Thymus (tissue), 11 donors: ENCODE data around the gene RPSA. TPM values are rescaled to one million over a fixed set of nuclear protein-coding genes. Genes with fewer than 3 reads are reported as not detected.

Experiments
- DNase-seq, 9 donors: peaks; one replicate each; pipeline ENCODE4 v3.0.0-alpha.2; 2013; ENCODE audit warnings: low spot score in 9 of 9, low read depth in 6 of 9, missing footprints in 1 of 9
- H3K27ac ChIP-seq, 2 donors: one replicate each; pipeline ENCODE4 v1.5.1; 2013; ENCODE audit warnings: control low read depth in 1 of 2, low read depth in 1 of 2, low read length in 1 of 2, mild to moderate bottlenecking in 1 of 2, moderate library complexity in 1 of 2
- H3K27me3 ChIP-seq, 2 donors: one replicate each; pipeline ENCODE4 v1.5.1; 2013; ENCODE audit warnings: low read length in 1 of 2; ENCODE audit not compliant: control insufficient read depth in 2 of 2, insufficient read depth in 1 of 2
- H3K36me3 ChIP-seq, 2 donors: one replicate each; pipeline ENCODE4 v1.5.1; 2013; ENCODE audit warnings: low read length in 1 of 2, mild to moderate bottlenecking in 1 of 2, moderate library complexity in 1 of 2; ENCODE audit not compliant: control insufficient read depth in 2 of 2, insufficient read depth in 2 of 2
- H3K4me1 ChIP-seq, 2 donors: one replicate each; pipeline ENCODE4 v1.5.1; 2013; ENCODE audit warnings: low read length in 2 of 2; ENCODE audit not compliant: control insufficient read depth in 2 of 2, insufficient read depth in 2 of 2
- H3K4me3 ChIP-seq, 2 donors: one replicate each; pipeline ENCODE4 v1.5.1; 2013; ENCODE audit warnings: low read length in 2 of 2, control low read depth in 1 of 2, mild to moderate bottlenecking in 1 of 2
- H3K9me3 ChIP-seq, 2 donors: one replicate each; pipeline ENCODE4 v1.5.1; 2013; ENCODE audit warnings: low read length in 1 of 2, mild to moderate bottlenecking in 1 of 2; ENCODE audit not compliant: control insufficient read depth in 2 of 2, insufficient read depth in 1 of 2
- WGBS: extraction: QIAGEN DNeasy Blood & Tissue Kit; methylation state at CpG from one replicate; pipeline ENCODE4 v1.1.7; 2013; 5-methylcytosine and 5-hydroxymethylcytosine counted together
- polyA plus RNA-seq: library from polyadenylated mRNA; stranded (reverse); fragments of 200-250 nt; gene quantifications from one replicate; pipeline ENCODE4 v1.2.3, GENCODE V29; 2013
- total RNA-seq: library from RNA; stranded (reverse); fragments of 120-200 nt; gene quantifications from one replicate; pipeline ENCODE4 v1.2.4, GENCODE V29; 2013
- donor health status: healthy.

RPSA gene
- total and polyA plus RNA-seq, 2 donors, result 1,490 to 2,152 TPM

DNA sequence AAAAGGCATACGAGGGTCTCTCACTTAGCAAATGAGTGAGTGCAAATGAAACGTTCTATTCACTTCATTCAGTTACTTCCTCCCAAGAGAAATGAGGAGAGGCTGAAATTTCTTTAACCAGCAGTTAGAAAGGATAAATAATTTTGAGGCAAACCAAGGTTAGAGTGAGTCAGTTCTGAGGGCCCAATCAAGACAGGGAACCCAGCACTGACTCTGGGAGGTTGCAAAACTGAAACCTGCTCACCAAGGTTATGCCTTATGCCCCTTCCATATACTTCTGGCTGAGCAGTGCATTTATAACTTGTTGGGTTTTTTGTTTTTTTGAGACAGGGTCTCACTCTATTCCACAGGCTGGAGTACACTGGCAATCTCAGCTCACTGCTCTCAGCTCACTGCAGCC lies 4.5 kb upstream of the RPSA start:
- no peak overlapping the region for H3K4me3 ChIP-seq
- H3K27ac ChIP-seq, result no peak overlapping the region
- no peak for DNase-seq
- no peaks in the 10 kb centered on the region for H3K27me3 ChIP-seq
- H3K9me3 ChIP-seq, result no peaks in the 10 kb centered on the region
- peaks cover 0 to 4% of the 10 kb centered on the region in 2 donors for H3K4me1 ChIP-seq
- peaks cover 13 to 28% of the 10 kb centered on the region in 2 donors for H3K36me3 ChIP-seq
- WGBS, result 89% methylated on average over 2 of the region's 2 CpGs

- Histone ChIP-seq H3K4me3 (no peak overlapping the region), H3K27ac (no peak overlapping the region), H3K27me3 (no peaks in the 10 kb centered on the region), H3K9me3 (no peaks in the 10 kb centered on the region), H3K36me3 (peaks cover 25 to 37% of the 10 kb centered on the region in 2 donors), H3K4me1 (peaks cover 7 to 23% of the 10 kb centered on the region in 2 donors)
- DNase-seq, result no peak
- 97% methylated on average over 15 of the region's 15 CpGs for WGBS
These were observed 1.4 kb upstream of the RPSA start for GRCh38 chr3:39404943-39405686.

- Histone ChIP-seq H3K9me3 (no peaks in the 10 kb centered on the region), H3K4me3 (peak overlapping the region; percentile 62 to 73), H3K36me3 (peaks cover 31 to 44% of the 10 kb centered on the region in 2 donors), H3K27ac (peak overlapping the region; percentile 92 to 94), H3K4me1 (peaks cover 7 to 23% of the 10 kb centered on the region in 2 donors), H3K27me3 (no peaks in the 10 kb centered on the region)
- no peak for DNase-seq
- 82% methylated on average over 13 of the region's 13 CpGs for WGBS
These were observed 693 bp upstream of the RPSA start for GRCh38 chr3:39405687-39406367.

- peaks cover 39 to 48% of the 10 kb centered on the region in 2 donors for H3K36me3 ChIP-seq
- WGBS, result 15% methylated on average over 9 of the region's 9 CpGs
- no peaks in the 10 kb centered on the region for H3K9me3 ChIP-seq
- peaks cover 7 to 23% of the 10 kb centered on the region in 2 donors for H3K4me1 ChIP-seq
- H3K27ac ChIP-seq, result peak overlapping the region; percentile 92 to 94
- H3K27me3 ChIP-seq, result no peaks in the 10 kb centered on the region
- H3K4me3 ChIP-seq, result peak overlapping the region; percentile 62 to 73
- peak in 4 of 9 donors; percentile 5 to 35 (median 20) for DNase-seq
These were observed 724 bp downstream of the RPSA start for GRCh38 chr3:39407259-39407629.

DNA sequence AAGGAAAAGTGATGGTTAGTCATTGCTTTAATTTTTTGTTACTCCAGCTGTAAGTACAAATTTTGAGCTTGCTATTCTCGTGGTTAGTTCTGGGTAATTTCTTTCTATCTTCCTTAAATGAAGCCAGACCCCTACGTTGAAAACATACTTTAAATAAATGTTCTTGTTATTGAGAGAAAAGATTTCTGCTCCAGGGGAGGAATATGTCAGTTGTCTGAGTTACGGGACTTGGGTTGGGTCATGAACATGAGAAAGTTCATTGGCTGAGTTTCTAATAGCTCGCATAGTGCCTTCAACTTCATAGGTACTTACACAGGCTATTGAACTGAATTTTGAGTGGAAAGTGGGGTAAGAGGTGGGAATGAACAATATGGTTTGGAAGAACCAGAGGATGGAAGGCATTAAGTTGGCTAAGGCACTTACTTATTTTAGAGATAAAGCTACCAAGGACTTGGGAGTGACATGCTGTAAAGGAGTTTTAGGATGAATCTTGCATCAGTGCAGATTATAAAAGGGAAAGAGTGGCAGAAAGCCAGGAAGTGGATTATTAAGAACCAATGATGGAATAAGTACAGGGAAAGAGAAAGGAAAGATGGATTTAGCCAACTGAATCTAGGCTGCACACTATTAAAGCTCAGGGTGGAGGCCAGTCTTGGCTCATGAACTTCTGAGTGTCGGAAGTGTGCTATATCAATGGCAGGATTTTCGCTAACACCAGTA lies 1.4 kb downstream of the RPSA start:
- Histone ChIP-seq H3K4me1 (peaks cover 7 to 23% of the 10 kb centered on the region in 2 donors), H3K4me3 (peak overlapping the region; percentile 62 to 73), H3K27me3 (no peaks in the 10 kb centered on the region), H3K9me3 (no peaks in the 10 kb centered on the region), H3K27ac (no peak overlapping the region), H3K36me3 (peaks cover 46 to 55% of the 10 kb centered on the region in 2 donors)
- no peak for DNase-seq
- WGBS, result 78% methylated on average over 6 of the region's 6 CpGs

- Histone ChIP-seq H3K27me3 (no peaks in the 10 kb centered on the region), H3K9me3 (no peaks in the 10 kb centered on the region), H3K36me3 (peaks cover 54 to 63% of the 10 kb centered on the region in 2 donors), H3K4me1 (peaks cover 7 to 23% of the 10 kb centered on the region in 2 donors), H3K4me3 (no peak overlapping the region), H3K27ac (no peak overlapping the region)
- WGBS, result 92% methylated on average over 21 of the region's 21 CpGs
- no peak for DNase-seq
These were observed 2.2 kb downstream of the RPSA start for GRCh38 chr3:39408493-39409372.

DNA sequence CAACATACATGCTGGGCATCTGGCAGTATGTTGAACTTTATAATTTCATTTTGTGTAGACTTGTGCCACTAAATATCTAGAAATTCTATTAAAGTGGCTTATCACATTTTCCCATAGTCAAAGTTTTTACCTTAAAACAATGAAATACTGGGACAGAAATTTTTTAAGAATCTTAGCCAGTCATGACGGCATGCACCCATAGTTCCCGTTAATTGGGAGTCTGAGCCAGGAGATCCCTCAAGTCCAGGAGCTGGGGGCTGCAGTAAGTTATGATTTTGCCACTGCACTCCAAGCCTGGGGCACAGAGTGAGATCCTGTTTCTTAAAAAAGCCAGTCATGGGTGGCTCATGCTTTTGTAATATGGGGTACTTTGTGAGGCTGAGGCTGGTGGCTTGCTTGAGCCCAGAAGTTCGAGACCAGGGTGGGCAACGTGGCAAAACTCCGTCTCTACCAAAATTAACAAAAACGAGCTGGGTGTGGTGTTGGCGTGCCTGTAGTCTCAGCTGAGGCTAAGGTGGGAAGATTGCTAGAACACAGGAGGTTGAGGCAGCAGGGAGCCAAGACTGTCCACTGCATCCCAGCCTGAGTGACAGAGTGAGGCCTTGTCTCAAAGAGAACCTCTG lies 3.1 kb downstream of the RPSA start:
- Histone ChIP-seq H3K9me3 (no peaks in the 10 kb centered on the region), H3K27me3 (no peaks in the 10 kb centered on the region), H3K27ac (peak overlapping the region in 1 of 2 donors; percentile 52), H3K4me3 (no peak overlapping the region), H3K4me1 (peaks cover 7 to 23% of the 10 kb centered on the region in 2 donors), H3K36me3 (peaks cover 63 to 70% of the 10 kb centered on the region in 2 donors)
- WGBS, result 87% methylated on average over 7 of the region's 7 CpGs
- no peak for DNase-seq

DNA sequence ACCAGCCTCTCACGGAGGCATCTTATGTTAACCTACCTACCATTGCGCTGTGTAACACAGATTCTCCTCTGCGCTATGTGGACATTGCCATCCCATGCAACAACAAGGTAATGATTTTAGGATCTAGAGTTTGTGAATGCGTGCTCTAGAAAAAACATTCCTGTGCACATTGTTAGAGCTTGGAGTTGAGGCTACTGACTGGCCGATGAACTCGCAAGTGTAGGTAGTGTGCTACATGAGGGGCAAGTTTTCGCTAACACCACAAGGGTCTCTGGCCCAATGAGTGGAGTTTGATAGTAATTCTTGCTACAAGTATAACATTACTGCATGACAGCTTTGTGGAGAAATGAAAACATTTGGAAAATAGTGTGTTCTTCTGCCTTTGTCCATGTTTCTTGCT lies 4.4 kb downstream of the RPSA start:
- H3K36me3 ChIP-seq, result peaks cover 64 to 75% of the 10 kb centered on the region in 2 donors
- DNase-seq, result no peak
- peaks cover 7 to 19% of the 10 kb centered on the region in 2 donors for H3K4me1 ChIP-seq
- no peak overlapping the region for H3K27ac ChIP-seq
- H3K27me3 ChIP-seq, result no peaks in the 10 kb centered on the region
- no peak overlapping the region for H3K4me3 ChIP-seq
- H3K9me3 ChIP-seq, result no peaks in the 10 kb centered on the region
- WGBS, result 98% methylated on average over 6 of the region's 7 CpGs
